Stomach smooth muscle (tissue), 2 donors: ENCODE data around the gene ADCY1.

ENCODE experiments used
- H3K27ac ChIP-seq: one replicate; pipeline ENCODE4 v1.7.0; 2013; ENCODE audit warnings: mild to moderate bottlenecking, low read length, inconsistent platforms
- H3K27me3 ChIP-seq, 2 donors: one replicate each; pipeline ENCODE4 v1.7.0; 2013; ENCODE audit warnings: low read length in 2 of 2; ENCODE audit not compliant: insufficient read depth in 2 of 2, control insufficient read depth in 1 of 2
- H3K36me3 ChIP-seq, 2 donors: one replicate each; pipeline ENCODE4 v1.7.0; 2013; ENCODE audit warnings: low read length in 2 of 2; ENCODE audit not compliant: control insufficient read depth in 2 of 2, insufficient read depth in 2 of 2
- H3K4me1 ChIP-seq: one replicate; pipeline ENCODE4 v1.7.0; 2013; ENCODE audit warnings: low read length; ENCODE audit not compliant: control insufficient read depth, insufficient read depth
- H3K4me3 ChIP-seq, 2 donors: one replicate each; pipeline ENCODE4 v1.7.0; 2013; ENCODE audit warnings: low read length in 2 of 2
- H3K9ac ChIP-seq, 2 donors: one replicate each; pipeline ENCODE4 v1.7.0; 2013; ENCODE audit warnings: low read length in 2 of 2, mild to moderate bottlenecking in 1 of 2
- H3K9me3 ChIP-seq, 2 donors: one replicate each; pipeline ENCODE4 v1.7.0; 2013; ENCODE audit warnings: low read length in 2 of 2; ENCODE audit not compliant: control insufficient read depth in 2 of 2
- donor health status: healthy.
- donor health status: Pancreatic carcinoma.

The ADCY1 gene

DNA sequence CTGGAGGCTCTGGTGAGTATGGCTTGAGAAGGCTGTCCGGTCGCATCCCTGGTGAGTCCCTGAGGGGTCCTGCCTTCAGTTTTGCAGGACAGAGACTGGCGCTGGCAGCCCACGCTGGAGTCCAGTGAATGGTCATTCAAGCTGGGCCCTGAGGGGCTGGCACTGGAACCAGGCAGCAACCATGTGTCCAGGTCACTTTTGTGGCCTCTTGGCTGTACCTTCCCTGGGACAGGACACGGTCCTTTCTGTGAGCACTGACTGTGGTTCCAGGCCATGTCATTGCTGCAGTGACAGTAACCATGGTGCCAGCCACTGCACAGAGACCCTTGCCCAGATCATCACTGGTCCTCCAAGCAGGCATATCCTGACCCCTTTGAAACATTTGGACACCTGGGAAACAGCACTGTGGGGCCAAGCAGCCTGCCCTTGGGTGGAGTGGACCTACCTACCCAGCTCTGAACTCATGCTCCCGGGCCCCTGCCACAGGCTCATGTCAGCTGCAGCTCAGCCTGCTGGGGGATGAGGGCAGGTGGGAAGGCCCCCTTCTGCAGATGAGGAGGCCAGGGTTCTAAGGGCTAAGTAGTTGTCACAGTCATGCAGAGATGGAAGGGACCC, 72.1 kb downstream of the ADCY1 start:
- Histone ChIP-seq H3K9ac (no peak overlapping the region), H3K4me3 (no peak overlapping the region), H3K27ac (no peak overlapping the region), H3K27me3 (no peaks in the 10 kb centered on the region), H3K9me3 (no peaks in the 10 kb centered on the region), H3K36me3 (no peaks in the 10 kb centered on the region), H3K4me1 (no peaks in the 10 kb centered on the region)

DNA sequence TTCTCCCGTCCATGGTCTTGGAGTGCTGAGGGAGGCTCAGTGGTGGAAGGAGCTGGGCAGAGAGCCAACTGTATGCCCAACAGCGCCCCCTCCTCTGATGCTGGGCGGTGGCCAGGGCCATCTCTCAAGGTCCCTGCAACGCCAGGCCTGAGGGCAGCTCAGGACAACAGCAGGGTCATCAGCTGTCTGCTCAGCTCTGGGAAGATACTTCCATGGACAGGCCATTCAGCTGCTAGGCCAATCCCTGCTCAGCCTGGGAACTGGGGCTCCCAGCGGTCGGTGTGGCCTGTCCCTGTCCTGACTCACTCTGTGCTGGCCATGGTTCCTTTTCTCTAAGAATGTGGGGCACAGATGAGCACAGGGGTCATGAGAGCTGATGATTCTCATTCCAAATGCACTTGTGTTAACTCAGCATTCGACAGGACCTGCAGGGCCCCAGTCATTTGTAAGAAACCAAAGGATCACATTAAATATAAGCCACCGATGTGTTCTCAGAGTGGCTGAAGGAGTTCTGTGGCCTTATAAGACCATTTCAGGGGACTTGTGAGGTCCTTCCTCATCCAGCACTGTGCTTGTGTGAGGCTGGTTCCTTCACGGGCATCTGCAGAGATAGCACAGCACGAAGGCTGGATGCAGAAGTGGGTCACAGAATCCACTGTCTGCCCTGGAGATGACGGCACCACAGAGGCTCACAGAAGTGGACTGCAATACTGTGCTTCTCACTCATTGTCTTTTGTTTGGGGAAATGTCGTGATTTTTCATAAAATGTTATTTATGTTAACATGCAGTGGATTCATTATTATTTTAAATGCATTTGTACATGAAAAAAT, 73.0 kb downstream of the ADCY1 start:
- H3K9ac ChIP-seq: no peak overlapping the region
- no peaks in the 10 kb centered on the region for H3K27me3 ChIP-seq
- no peak overlapping the region for H3K4me3 ChIP-seq
- no peak overlapping the region for H3K27ac ChIP-seq
- H3K9me3 ChIP-seq: no peaks in the 10 kb centered on the region
- no peaks in the 10 kb centered on the region for H3K36me3 ChIP-seq
- no peaks in the 10 kb centered on the region for H3K4me1 ChIP-seq

DNA sequence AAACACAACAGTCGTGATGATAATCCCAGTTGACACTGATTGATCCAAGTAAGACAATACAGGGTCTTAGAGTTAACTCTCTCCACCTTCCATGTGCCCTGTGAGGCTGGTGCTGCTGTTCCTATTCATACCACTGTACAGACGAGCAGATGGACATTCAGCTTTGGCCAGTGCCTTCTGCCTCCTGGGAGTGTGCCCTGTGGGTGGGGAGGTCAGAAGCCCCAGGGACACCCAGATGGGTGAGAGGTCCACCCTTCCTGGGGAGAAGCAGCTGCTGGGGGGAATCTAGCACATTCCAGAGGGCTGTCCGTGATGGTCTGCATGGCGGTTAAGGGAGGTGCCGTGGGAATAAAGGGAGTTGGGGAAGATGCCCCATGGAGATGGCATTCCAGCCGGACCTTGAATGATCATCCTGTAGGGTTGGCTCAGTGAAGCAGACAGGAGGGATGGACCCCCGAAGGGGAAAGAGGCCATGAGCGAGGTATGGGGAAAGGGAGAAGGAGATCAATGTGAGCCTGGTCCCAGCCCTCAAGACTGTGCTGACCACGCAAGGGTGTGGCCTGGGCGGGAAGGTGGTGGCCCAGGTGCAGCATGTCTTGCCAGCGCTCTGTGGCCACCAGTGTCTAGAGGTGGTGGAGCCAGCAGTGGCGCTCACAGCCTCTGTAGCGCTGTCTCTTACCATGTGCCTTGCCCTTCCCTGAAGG, 74.0 kb downstream of the ADCY1 start:
- Histone ChIP-seq H3K9ac (no peak overlapping the region), H3K27me3 (no peaks in the 10 kb centered on the region), H3K4me3 (no peak overlapping the region), H3K36me3 (no peaks in the 10 kb centered on the region), H3K27ac (no peak overlapping the region), H3K9me3 (no peaks in the 10 kb centered on the region), H3K4me1 (no peaks in the 10 kb centered on the region)

DNA sequence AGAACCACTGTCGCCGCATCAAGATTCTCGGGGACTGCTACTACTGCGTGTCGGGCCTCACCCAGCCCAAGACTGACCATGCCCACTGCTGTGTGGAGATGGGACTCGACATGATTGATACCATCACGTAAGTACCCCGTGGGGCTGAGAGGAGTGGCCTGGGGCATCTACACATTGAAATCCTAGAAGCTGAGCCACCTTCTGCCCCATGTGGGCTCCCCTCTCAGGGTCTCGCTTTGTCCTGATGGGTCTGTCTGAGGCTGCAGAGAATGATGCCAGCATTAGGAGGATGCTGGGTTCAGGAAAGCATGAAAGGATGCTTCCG, 74.5 kb downstream of the ADCY1 start:
- Histone ChIP-seq H3K4me3 (no peak overlapping the region), H3K27ac (no peak overlapping the region), H3K36me3 (no peaks in the 10 kb centered on the region)

DNA sequence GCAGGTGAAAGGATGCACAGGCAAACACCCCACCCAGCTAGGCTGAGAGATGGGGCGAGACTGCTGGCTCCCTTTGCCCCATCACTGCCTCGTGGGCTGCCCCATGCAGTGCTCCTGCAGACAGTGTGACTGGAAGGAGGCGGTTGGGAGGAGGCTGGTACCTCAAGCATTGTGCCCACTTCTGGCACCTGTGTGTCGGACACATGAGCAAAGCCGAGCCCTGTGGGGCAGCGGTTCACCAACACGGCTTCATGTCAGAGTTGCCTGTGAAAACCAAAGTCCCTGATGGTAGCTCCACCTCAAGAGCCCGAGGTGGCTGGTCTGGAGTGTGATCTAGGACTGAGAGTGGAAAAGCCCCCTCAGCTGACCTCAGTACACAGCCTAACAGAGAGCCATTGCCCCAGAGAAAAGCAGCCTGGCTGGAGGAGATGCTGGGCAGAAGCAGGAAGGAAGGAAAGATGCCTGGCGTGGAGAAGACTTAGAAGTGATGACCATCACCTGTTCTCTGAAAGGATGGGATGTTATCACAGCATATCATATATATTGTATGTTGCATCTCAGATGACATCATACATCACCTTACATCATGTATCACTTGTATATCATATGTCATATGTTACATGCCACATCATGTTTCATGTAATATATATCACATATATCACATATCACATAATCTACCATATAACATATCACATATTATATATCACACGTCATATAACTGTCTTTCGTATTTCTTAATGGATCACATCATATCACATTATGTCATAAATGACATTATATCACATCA, 75.6 kb downstream of the ADCY1 start:
- H3K9ac ChIP-seq: no peak overlapping the region
- no peak overlapping the region for H3K4me3 ChIP-seq
- no peaks in the 10 kb centered on the region for H3K9me3 ChIP-seq
- H3K27me3 ChIP-seq: no peaks in the 10 kb centered on the region
- no peak overlapping the region for H3K27ac ChIP-seq
- no peaks in the 10 kb centered on the region for H3K36me3 ChIP-seq
- H3K4me1 ChIP-seq: no peaks in the 10 kb centered on the region

More for the DNA sequence above, 74.5 kb downstream of the ADCY1 start:
- Histone ChIP-seq H3K9ac (no peak overlapping the region), H3K4me1 (no peaks in the 10 kb centered on the region), H3K9me3 (no peaks in the 10 kb centered on the region), H3K27me3 (no peaks in the 10 kb centered on the region)

DNA sequence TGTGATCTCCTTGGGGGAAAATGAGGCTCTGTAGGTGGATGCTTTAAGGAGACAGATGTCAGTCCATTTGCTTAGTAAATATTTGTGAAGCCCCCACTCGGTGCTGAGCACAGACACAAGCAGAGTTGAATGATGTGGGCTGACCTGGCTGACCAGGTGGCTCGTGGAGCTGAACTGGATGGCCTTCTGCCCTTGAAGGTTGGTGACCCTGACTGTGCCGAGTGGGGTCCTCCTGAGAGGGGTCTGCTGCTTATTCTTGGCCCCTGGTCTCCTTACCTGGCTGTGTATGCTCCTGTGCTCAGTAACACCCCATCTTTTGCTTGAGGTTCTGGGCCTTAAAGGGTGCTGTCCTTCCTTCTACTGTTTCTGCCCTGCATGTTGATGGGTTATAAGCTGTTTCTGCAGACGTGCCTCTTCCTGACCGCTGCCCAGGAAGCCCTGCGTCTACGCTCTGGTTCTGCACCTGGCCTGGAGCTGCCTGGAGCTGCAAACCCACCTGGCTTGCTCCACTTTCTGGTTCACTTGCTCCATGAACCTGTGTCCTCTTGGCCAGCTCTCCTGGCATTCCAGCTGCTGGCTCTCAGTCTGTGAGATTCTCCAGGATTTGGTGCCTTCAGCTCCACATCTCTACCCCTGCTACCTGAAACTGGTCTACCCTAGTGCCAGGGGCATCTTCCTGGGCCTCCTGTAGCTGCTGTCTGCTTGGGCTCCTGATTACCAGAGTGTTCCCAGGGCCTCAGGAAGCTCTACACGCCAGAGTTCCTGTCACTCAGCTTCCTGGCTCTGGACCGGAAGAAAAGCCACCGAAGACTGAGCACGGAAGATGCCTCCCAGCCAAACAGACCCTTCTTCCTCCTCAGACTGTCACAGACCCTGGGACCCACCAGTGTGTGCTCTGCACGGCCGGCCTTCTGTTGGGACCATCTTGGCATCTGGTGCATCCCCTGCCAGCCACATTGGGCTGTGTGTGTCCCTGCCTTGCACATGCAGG, 76.5 kb downstream of the ADCY1 start:
- H3K9me3 ChIP-seq: no peaks in the 10 kb centered on the region
- no peaks in the 10 kb centered on the region for H3K4me1 ChIP-seq
- no peak overlapping the region for H3K27ac ChIP-seq
- no peaks in the 10 kb centered on the region for H3K27me3 ChIP-seq
- no peak overlapping the region for H3K9ac ChIP-seq
- H3K4me3 ChIP-seq: no peak overlapping the region
- no peaks in the 10 kb centered on the region for H3K36me3 ChIP-seq

DNA sequence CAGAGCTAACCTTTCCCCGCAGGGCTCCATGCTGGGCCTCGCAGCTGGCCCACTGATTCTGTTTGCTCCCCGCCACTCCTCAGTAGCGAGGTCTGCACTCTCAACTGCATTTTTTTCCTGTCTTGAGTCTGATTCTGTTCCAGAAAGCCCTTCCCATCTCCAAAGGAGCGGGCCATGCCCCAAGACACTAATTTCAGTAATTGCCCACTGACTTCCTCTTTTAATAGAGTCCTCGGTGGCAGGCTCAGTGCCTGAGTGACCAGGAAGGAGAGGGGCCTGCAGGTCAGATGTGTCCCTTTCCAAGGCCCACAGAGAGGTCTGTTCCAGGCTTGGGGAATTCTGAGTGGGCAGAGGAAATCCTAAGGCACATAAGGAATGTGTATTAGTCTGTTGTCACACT, 77.4 kb downstream of the ADCY1 start:
- Histone ChIP-seq H3K9me3 (no peaks in the 10 kb centered on the region), H3K4me1 (no peaks in the 10 kb centered on the region), H3K4me3 (no peak overlapping the region), H3K36me3 (no peaks in the 10 kb centered on the region), H3K9ac (no peak overlapping the region), H3K27me3 (no peaks in the 10 kb centered on the region), H3K27ac (no peak overlapping the region)

DNA sequence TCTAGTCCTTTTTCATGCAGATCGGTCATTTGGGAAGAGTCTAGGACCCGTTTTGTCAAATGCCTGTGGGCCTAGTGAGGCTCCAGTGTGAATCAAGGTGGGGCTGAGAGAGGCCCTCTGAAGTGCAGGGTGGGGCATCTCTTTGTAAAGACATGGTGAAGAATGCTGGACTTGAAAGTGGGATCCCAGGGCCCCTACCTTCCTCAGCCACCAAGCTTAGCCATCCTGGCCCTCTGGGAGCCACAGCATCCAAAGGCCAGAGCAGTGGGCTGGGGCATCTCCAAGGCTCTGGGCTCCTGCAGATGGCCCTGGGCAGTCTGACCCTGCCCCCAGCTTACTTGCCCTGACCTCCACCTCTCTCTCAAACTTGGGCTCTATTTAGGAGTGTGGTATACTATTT, 78.5 kb downstream of the ADCY1 start:
- no peaks in the 10 kb centered on the region for H3K4me1 ChIP-seq
- no peaks in the 10 kb centered on the region for H3K36me3 ChIP-seq
- no peak overlapping the region for H3K27ac ChIP-seq
- H3K9me3 ChIP-seq: no peaks in the 10 kb centered on the region
- H3K27me3 ChIP-seq: no peaks in the 10 kb centered on the region
- H3K4me3 ChIP-seq: no peak overlapping the region
- no peak overlapping the region for H3K9ac ChIP-seq

DNA sequence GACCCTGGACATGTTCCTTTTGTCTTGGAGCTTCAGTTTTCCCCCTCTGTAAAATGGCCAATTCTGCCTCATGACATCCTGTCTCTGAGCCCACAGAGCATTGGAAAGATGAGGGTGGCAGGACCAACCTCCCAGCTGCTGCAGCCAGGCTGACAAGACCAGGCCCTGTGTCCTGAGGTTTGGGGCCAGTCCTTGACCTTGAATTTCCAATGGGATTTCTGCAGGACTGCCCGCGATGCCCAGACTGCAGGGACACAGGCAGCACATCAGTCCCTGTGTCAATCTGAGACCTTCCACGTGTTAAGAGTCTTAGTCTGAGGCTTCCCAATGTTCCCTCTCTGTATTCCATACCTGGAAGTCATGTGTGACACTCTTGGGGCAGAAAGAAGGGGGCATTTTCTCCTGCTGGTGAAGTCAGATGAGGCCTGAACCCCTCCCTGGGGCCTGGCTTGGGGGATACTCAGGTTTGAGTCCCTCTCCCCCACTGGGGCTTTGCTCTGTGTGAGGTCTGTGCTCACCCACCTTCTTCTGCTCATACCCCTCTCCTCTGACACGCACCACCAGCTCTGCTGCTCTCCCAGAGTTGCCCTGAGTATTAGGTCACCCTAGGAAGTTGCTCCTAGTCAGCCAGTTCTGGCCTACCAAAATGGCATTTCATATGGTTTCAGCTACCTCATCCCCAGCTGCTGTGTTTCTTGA, 79.2 kb downstream of the ADCY1 start:
- H3K4me1 ChIP-seq: no peaks in the 10 kb centered on the region
- no peak overlapping the region for H3K4me3 ChIP-seq
- H3K27me3 ChIP-seq: no peaks in the 10 kb centered on the region
- H3K36me3 ChIP-seq: no peaks in the 10 kb centered on the region
- no peak overlapping the region for H3K27ac ChIP-seq
- no peaks in the 10 kb centered on the region for H3K9me3 ChIP-seq
- H3K9ac ChIP-seq: no peak overlapping the region
